NB4 (cell line): ENCODE measurements around the gene NAA40.

Experiments used
- MYC ChIP-seq: IDR thresholded peaks from 2 replicates; pipeline ENCODE4 v1.6.1; 2011; ENCODE audit warnings: low read depth, low read length
- POLR2A ChIP-seq: IDR thresholded peaks from 2 replicates; pipeline ENCODE4 v1.6.1; 2011; ENCODE audit warnings: mild to moderate bottlenecking; ENCODE audit not compliant: insufficient read length; ENCODE audit errors: extremely low read depth
- TF ChIP-seq, protein P1 (sequence below): IDR thresholded peaks from one replicate; pipeline ENCODE4 v1.5.1; 2012; ENCODE audit warnings: low read depth, low read length
- TF ChIP-seq, protein P2 (sequence below): IDR thresholded peaks from 2 replicates; pipeline ENCODE4 v1.6.1; 2011; ENCODE audit warnings: low read depth, low read length

DNA sequence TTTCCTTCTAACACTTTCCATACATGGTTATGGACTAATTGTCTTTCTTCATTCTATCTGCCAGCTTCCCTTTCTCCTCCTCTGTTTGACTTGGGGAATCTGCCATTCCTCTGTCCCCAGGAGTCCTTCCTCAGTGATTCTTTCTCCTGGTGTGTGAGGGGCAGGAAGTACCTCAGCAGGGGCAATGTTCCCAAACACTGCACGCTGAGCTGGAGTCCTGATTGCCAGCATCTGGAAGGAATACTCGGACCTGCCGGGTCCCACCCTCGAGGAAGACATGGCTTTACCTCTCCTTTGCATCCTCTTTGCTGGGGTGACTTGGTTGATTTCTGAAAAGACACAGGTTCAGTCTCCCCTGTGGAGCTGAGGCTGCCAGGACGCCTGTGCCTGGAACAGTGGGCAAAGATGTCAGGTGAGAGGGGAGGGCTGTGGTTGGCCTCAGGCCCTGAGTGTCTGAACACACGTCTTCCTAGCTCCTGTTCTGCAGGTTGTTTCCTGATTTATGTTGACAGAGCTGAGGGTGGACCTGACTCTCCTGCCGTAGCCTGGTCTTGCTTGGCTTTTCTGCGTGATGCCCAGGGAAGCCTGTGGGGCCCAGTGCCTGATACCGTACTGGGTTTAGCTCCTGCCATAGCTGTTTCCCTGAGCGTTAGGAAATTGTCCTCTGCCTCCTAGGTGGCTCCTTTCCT is 39.9 kb downstream of the NAA40 start:
- TF ChIP-seq, protein P1, sequence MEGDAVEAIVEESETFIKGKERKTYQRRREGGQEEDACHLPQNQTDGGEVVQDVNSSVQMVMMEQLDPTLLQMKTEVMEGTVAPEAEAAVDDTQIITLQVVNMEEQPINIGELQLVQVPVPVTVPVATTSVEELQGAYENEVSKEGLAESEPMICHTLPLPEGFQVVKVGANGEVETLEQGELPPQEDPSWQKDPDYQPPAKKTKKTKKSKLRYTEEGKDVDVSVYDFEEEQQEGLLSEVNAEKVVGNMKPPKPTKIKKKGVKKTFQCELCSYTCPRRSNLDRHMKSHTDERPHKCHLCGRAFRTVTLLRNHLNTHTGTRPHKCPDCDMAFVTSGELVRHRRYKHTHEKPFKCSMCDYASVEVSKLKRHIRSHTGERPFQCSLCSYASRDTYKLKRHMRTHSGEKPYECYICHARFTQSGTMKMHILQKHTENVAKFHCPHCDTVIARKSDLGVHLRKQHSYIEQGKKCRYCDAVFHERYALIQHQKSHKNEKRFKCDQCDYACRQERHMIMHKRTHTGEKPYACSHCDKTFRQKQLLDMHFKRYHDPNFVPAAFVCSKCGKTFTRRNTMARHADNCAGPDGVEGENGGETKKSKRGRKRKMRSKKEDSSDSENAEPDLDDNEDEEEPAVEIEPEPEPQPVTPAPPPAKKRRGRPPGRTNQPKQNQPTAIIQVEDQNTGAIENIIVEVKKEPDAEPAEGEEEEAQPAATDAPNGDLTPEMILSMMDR: no peak
- TF ChIP-seq, protein P2, sequence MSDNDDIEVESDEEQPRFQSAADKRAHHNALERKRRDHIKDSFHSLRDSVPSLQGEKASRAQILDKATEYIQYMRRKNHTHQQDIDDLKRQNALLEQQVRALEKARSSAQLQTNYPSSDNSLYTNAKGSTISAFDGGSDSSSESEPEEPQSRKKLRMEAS: no peak
- no peak for TF ChIP-seq POLR2A
- TF ChIP-seq MYC: no peak
